ENCODE data around the gene TMC5. TPM values are rescaled to one million over a fixed set of nuclear protein-coding genes. Genes with fewer than 3 reads are reported as not detected.

The TMC5 gene
- total and polyA plus RNA-seq, 2 of the 8 experiments (the other 6 are each of a cell fraction or from before 2014, with no cell fraction given): 1.6 to 1.8 TPM

GRCh38 chr16:19525385-19525723, 107.7 kb downstream of the TMC5 start:
- Histone ChIP-seq H4K91ac (replicated peaks; ENCODE audit: insufficient read length, low read length) (no peak overlapping the region), H4K8ac (ENCODE audit: extremely low read depth, insufficient read depth, low read length) (no peak overlapping the region), H3K79me2 (ENCODE audit: control insufficient read depth in 1 of 2, insufficient read depth in 2 of 2, low read length in 2 of 2) (peaks cover 3 to 37% of the 10 kb centered on the region in 2 experiments; a peak in 3 of 4 replicates), H2BK20ac (ENCODE audit: low read length) (no peak overlapping the region), H2AK5ac (ENCODE audit: low read depth, low read length) (no peak overlapping the region), H4K5ac (ENCODE audit: insufficient read length, low read depth, low read length) (no peak overlapping the region), H3K4me3 (ENCODE audit: extremely low read depth in 1 of 4, insufficient read depth in 2 of 4, low read depth in 3 of 4, low read length in 4 of 4) (peak overlapping the region; percentile 84 to 92 (median 88); a peak in 6 of 8 replicates), H3K27me3 (replicated peaks in 1 of 4; ENCODE audit: control insufficient read depth in 3 of 4, extremely low read depth in 1 of 4, insufficient read depth in 3 of 4, low read length in 3 of 4) (no peaks in the 10 kb centered on the region), H3K4ac (replicated peaks; ENCODE audit: insufficient read length, low read depth, low read length) (no peak overlapping the region), H4K20me1 (replicated peaks in 1 of 2; ENCODE audit: control insufficient read depth in 1 of 2, insufficient read depth in 2 of 2, low read length in 2 of 2) (no peaks in the 10 kb centered on the region), H2BK15ac (ENCODE audit: low read length) (no peak overlapping the region), H3K36me3 (ENCODE audit: control insufficient read depth in 2 of 4, insufficient read depth in 4 of 4, low read length in 3 of 4) (peaks cover 0 to 17% (median 11%) of the 10 kb centered on the region in 4 experiments; a peak in 4 of 8 replicates), H2BK120ac (replicated peaks; ENCODE audit: low read depth, low read length) (no peak overlapping the region), H3K9me3 (ENCODE audit: insufficient read depth in 2 of 2, low read depth in 1 of 2, low read length in 1 of 2) (no peaks in the 10 kb centered on the region), H3K18ac (ENCODE audit: extremely low read depth, low read length) (no peak overlapping the region), H3K56ac (replicated peaks; ENCODE audit: insufficient read length, low read depth, low read length) (no peak overlapping the region), H3K4me1 (replicated peaks in 1 of 4; ENCODE audit: control insufficient read depth in 3 of 4, insufficient read depth in 4 of 4, low read length in 3 of 4) (peaks cover 5 to 17% (median 11%) of the 10 kb centered on the region in 4 experiments; a peak in 6 of 7 replicates), H3K23me2 (ENCODE audit: low read depth, low read length) (peaks cover 8% of the 10 kb centered on the region), H2AFZ (ENCODE audit: low read length) (no peak overlapping the region; the same call in 1 of the 2 replicates), H3K79me1 (ENCODE audit: low read depth, low read length) (peaks cover 5% of the 10 kb centered on the region; the same call in 1 of the 2 replicates), H3K4me2 (ENCODE audit: insufficient read depth in 1 of 2, low read depth in 2 of 2, low read length in 2 of 2) (peak overlapping the region; percentile 89 to 99), H3K23ac (ENCODE audit: insufficient read length) (no peak overlapping the region), H3K9ac (replicated peaks in 1 of 4; ENCODE audit: extremely low read depth in 1 of 4, low read depth in 3 of 4, low read length in 3 of 4) (peak overlapping the region in 2 of 4 experiments; percentile 57 to 59; a peak in 2 of 7 replicates), H3K27ac (ENCODE audit: low read depth, low read length) (no peak overlapping the region), H3K14ac (ENCODE audit: insufficient read length) (no peak overlapping the region), H2BK5ac (ENCODE audit: low read depth, low read length) (no peak overlapping the region), H2BK12ac (ENCODE audit: low read depth, low read length) (no peak overlapping the region)
- FAIRE-seq: no peak
- TF ChIP-seq EGR1 (IDR thresholded peaks at IDR 0.05; ENCODE audit: borderline replicate concordance, low read depth, low read length) (no peak), RAD21 (IDR thresholded peaks at IDR 0.05 in 1 of 2, conservative IDR thresholded peaks at IDR 0.05 in 1 of 2; ENCODE audit: low read depth in 2 of 2, low read length in 2 of 2) (no peak), FOSL1 (IDR thresholded peaks at IDR 0.05; ENCODE audit: insufficient read depth, low read depth, low read length) (no peak), ATF2 (IDR thresholded peaks at IDR 0.05; ENCODE audit: low read length) (no peak), CTCF (IDR thresholded peaks at IDR 0.05; ENCODE audit: control extremely low read depth in 1 of 3, insufficient read depth in 1 of 3, low read depth in 1 of 3, low read length in 3 of 3) (no peak), HDAC2 (IDR thresholded peaks at IDR 0.05; ENCODE audit: borderline replicate concordance in 1 of 2, low read depth in 2 of 2, low read length in 2 of 2) (no peak)
- ChIA-PET CTCF (ENCODE audit: partially characterized antibody) (interaction anchor here (1.2 to 1.9 kb wide), 3 partner anchors 23 to 35 kb away, joined by 3 to 6 read pairs (median 5); partner anchors contain the start of gene VPS35L), POLR2A (ENCODE audit: partially characterized antibody) (interaction anchor here (0.9 to 3.5 kb wide), 3 partner anchors 27 to 458 kb away, joined by 3 to 31 read pairs (median 5); partner anchors contain the start of genes COQ7 and VPS35L)
- WGBS, 2 experiments (ENCODE audit: extremely low coverage in 1 of 2, insufficient coverage in 1 of 2, insufficient read length in 1 of 2, insufficient replicate concordance in 2 of 2, low coverage in 1 of 2, low lambda C conversion rate in 2 of 2, missing lambda C conversion rate in 1 of 2): 96% methylated on average over 2 of the region's 2 CpGs; no CpG with 5 or more reads in 1 of the 2 experiments
- no peak for DNase-seq (ENCODE audit: low read depth in 1 of 2, low spot score in 2 of 2)
